OCI-LY3 (cell line): Measurements from ENCODE around the gene DZIP1L.

Experiments
- CTCF ChIP-seq: fragments of 200-600, 300-600 bp; sonication (generic); IDR thresholded peaks from 2 replicates; pipeline ENCODE4 v1.5.1; 2014; ENCODE audit warnings: antibody characterized with exemption, low read length, low read depth
- EZH2phosphoT487 ChIP-seq: fragments of 200-600 bp; shearing (Covaris generic); IDR thresholded peaks from 2 replicates; pipeline ENCODE4 v1.6.1; 2018; ENCODE audit warnings: antibody characterized with exemption, mixed run types, low read depth

GRCh38 chr3:138105598-138105997 is 9.8 kb downstream of the DZIP1L start:
- TF ChIP-seq CTCF: no peak
- no peak for TF ChIP-seq EZH2phosphoT487
